Measurements from ENCODE around the gene GMEB2.
A peak's percentile ranks its signal among the peaks of the same experiment; 100 is the strongest.
"Not testable (repeated sequence)": the region's sequence is repeated elsewhere in the genome, so short reads cannot be mapped to it uniquely, and the experiment has no call there.

Gene GMEB2

GRCh38 chr20:63656451-63656850 lies 29.6 kb upstream of the GMEB2 start:
- DNase-seq, result no peak

DNA sequence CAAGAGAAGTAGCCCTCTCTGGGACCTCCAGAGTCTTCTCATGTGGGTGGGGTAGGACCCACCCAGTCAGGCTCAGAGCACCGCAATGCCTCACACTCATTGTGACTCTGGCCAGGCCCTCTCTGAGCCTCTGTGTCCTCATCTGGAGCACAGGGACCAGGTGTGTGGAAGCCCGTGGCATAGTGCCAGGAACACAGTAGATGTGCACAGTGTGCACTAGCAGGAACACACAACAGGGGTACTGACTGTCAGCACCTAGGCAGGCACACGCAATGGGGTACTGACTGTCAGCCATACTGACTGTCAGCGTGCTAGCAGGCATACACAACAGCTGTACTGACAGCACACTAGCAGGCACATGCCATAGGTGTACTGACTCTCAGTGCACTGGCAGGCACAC lies 28.3 kb upstream of the GMEB2 start:
- DNase-seq, result no peak

DNA sequence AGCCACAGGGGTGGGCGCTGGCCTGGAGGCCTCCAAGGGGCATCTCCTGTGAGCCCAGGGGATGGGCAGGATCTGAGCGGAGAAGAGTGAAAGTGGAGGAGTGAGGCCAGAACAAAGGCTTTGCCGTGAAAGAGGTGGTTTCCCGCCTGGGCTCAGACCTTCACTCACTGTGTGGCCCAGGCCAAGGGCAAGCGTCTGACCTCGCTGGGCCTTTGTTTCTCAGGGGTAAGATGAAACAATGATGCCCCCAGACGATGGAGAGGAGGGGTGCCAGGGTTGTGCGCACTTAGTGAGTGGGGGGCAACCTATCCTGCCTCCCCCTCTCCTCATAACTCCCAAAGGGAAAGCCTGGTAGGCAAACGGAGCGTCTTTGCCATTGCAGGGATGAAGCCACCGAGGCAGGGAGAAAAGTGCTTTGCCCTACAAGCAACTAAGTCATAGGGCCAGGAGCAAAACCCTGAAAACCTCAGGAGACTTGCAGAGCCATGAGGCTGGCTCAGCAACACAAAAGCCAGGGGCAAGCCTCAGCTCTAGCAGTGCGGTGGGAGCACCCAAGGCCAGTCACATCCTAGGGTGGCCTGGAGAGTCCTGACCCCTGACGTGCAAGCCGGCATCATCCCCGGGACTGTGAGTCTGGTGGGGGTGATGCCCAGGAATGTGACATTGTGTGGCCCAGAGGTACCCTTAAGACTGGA lies 27.2 kb upstream of the GMEB2 start:
- DNase-seq, result no peak

- DNase-seq, result peak; percentile 82
Observed at GRCh38 chr20:63653041-63653973, 26.4 kb upstream of the GMEB2 start, which contains the start of gene STMN3. STMN3 (minus strand) TSS chr20:63653424; CDS start chr20:63653345, 79 bp downstream.

DNA sequence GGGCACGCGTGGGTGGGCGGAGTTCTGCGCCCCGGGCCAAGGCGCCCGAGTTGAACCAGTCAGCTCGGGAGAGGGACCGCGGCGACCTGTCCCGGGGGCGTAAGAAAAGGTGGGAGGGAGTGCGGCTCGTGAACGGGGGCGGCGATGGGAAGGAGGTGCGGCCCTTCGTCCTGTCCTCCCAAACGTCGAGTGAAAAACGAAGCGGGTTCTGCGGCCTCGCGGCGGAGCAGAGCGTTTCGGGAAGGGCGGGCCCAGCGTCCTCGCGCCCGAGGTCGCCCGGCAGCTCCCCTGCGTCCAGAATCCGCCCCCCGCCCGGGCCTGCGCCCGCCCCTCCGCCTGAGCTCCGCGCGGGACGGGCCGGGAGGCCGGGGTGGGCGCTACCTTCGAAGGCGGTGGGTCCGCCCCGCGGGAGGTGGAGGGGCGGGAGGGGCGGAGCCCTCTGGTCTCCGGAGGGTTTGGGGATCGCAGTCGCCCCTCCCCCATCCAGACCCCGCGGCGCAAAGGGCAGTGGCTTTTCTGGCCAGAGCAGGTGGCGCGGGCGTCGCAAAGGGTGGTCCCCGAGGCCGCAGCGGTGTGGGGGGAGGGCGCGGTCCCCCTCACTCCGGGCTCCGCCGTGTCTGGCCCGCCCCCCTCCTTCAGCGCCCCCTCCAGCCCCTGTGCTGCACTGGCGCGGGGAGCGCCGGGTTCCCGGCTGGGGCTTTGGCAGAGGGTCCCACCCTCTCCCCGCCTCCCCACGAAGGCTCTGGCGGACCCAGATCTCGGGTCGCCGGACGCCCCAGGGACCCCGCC lies 25.5 kb upstream of the GMEB2 start:
- DNase-seq, result peak; percentile 54

DNA sequence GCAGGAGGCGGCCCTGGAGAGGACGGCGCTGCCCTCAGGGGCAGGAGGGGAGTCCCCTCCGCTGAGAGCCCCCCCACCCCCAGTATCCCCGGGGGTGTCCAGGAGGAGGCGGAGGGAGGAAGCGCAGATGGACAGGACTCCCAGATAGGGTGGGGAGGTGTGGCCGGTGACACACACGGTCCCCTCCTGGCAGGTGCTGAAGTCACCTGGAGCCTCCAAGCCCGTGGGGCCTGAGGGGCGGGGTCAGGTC lies 25.0 kb upstream of the GMEB2 start:
- DNase-seq, result no peak

DNA sequence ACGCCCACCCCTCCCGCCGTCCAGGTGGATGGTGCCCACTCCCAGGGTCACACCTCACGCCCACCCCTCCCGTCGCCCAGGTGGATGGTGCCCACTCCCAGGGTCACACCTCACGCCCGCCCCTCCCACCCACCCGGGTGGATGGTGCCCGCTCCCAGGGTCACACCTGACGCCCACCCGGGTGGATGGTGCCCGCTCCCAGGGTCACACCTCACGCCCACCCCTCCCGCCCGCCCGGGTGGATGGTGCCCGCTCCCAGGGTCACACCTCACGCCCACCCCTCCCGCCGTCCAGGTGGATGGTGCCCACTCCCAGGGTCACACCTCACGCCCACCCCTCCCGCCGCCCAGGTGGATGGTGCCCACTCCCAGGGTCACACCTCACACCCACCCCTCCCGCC lies 23.6 kb upstream of the GMEB2 start:
- not testable (repeated sequence) for DNase-seq

- DNase-seq, result no peak
Observed at GRCh38 chr20:63648895-63649589, 22.1 kb upstream of the GMEB2 start.

- no peak for DNase-seq
Observed at GRCh38 chr20:63648190-63648589, 21.3 kb upstream of the GMEB2 start.

- DNase-seq, result no peak
Observed at GRCh38 chr20:63645218-63645617, 18.3 kb upstream of the GMEB2 start.

DNA sequence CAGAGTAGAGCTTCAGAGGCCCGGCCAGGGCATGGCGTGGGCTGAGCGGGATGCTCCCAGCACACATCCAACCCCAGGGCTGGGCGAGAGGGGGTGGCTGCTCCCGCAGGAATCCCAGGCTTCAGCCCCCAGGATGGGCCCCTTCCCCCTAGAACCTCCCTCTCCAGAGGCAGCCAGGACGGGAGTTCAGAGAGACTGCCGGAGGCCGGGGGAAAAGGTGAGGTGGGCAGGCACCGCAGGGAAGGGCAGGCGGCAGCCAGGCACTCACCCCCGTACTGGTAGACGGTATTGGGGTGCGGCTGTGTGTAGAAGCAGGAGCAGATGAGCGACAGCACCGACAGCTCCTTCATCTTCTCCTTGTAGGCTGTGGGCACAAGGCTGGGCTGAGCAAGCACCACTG lies 17.0 kb upstream of the GMEB2 start:
- no peak for DNase-seq

- no peak for DNase-seq
Observed at GRCh38 chr20:63643499-63643898, 16.6 kb upstream of the GMEB2 start.

- DNase-seq, result no peak
Observed at GRCh38 chr20:63642527-63643247, 15.8 kb upstream of the GMEB2 start.

DNA sequence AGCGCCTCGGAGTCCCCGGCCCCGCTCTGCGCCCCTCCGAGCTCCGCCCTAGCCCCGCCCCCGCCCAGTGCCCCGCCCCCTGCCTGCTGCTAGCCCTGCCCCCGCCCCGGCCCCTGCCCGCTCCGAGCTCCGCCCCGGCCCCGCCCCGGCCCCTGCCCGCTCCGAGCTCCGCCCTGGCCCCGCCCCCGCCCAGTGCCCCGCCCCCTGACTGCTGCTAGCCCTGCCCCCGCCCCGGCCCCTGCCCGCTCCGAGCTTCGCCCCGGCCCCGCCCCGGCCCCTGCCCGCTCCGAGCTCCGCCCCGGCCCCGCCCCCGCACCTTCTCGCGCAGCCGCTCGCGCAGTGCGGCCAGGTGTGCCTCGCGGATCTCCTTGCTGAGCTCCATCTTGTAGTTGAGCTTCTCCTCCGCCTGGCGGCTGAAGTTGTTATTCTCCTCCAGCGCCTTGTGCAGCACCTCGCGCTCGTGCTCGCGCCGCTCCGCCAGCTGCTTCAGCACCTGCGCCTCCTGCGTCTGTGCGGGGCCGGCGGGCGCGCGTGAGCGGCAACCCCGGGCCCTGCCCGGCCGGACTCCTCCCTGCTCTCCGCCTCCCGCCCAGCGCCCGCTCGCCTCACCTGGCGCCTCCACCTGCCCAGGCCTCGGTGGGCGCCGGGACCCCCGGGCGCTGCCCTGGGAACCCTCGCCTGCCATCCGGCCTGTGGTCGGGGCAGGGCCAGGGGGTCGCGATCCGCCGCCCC lies 15.1 kb upstream of the GMEB2 start:
- DNase-seq, result peak; percentile 98

DNA sequence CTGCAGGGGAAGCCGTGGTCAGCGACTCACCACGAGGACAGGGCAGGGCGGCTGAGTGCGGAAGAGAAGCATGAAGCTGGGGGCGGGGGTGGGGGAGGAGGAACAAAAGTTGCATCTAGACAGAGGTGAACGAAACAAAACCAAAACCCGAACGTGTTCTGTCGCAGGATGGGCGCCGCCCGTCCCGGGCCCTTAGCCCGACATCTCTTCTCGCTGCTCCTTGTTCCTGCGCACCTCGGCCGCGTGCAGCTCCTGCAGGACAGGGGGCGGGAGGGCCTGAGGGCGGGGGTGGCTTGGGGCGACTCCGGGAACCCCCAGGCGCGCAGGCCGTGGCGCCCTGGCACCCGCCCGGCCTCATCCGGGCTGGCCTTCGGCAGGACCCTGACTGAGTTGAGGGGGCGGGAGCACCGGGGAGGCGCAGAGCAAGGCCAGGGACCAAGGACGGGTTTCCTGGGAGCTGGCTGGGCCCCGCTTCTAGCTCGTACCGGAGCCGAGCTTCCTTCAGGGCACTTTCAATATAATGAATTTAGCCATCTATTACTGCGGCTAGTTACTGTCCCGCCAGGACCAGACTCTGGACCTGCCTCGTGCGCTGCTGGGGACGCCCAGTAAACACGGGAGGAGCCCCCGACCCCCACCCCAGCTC lies 14.4 kb upstream of the GMEB2 start:
- peak; percentile 67 for DNase-seq

GRCh38 chr20:63640686-63641085 lies 13.8 kb upstream of the GMEB2 start:
- DNase-seq, result peak; percentile 36

- no peak for DNase-seq
Observed at GRCh38 chr20:63640086-63640485, 13.2 kb upstream of the GMEB2 start.

DNA sequence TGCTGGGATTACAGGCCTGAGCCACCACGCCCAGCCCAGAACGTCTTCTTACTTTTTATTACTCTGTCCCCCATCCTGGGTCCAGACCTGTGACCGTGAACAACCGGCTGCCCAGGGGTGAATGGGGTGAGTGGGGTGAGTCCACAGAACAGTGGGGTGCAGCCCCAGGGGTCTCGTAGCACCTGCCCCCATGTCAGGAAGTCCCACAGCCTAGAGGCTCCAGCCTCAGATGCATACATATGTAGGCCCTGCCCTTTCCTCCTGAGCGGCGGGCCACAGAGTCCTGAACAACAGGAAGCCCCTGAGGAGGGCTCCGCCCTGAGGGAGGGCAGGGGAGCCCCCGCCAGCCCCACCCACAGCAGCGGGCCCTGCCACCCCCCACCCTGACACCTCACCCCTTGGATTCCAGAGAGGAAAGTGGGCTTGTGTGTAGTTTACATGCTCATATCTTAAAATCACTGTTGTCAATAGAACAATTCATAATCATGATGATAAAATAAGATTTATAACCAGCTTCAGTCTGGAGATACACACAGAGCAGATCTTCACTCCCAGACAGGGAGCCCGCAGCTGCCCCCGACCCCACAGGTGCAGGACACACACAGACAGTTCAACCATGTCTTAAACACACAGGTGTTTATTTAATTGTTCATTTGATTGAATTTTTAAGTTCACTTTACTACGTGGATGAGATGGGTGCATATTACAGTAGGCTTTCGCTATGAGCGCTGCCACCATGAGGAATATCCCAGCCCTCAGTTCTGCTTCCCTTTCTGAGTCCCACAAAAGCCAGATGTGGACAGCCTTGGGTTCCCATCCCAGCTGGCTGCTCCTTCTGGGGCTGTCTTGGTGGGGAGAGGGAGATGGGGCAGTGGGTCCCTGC lies 12.4 kb upstream of the GMEB2 start:
- DNase-seq, result peak; percentile 76

DNA sequence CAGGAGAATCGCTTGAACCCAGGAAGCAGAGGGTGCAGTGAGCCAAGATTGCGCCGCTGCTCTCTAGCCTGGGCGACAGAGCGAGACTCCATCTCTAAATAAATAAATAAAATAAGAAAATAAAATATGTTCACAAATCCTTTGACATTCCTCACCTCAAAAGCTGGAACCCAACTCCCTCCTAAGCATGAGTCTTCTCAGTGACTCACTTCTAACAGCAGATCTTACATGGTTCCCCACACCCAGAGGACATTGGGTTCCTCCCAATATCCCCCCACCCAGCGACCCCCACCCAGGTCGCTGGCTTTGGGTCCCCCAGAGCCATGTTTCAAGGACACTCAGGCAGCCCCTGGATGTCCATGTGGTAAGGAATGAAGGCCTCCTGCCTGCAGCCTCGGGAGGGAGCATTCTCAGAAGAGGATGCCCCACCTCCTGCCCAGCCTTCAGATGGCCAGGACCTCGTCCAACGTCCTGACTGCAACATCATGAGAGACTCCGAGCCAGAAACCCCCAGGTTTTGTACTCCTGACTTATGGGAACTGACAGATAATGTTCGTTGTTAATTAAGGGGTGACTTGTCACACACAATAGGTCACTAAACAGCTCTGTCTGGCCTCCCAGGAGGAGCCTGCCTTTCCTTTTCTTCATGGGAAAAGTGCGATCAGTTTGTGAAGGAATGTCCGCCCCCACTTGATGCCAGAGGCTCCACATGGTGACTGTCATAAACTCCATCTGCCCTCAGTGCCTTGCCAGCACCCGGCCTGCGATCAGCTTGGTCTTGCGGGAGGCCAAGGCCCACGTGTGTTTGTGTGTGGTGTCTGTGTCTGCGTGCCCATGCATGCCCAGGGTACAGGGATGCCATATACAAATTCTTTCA lies 10.1 kb upstream of the GMEB2 start:
- no peak for DNase-seq

Measured in stimulated activated CD4-positive, alpha-beta T cell treated with anti-CD3 and anti-CD28 coated beads, Interleukin-15, amount 100 ng/mL, for 24 hours (primary cell).